Measurements from ENCODE around the gene OXLD1.
"Not testable (repeated sequence)": the region's sequence is repeated elsewhere in the genome, so short reads cannot be mapped to it uniquely, and the experiment has no call there.

Gene OXLD1

GRCh38 chr17:81691196-81691595 is 24.8 kb upstream of the OXLD1 start:
- H3K9me3 Mint-ChIP-seq = no peaks in the 10 kb centered on the region
- no peak overlapping the region for H3K27ac Mint-ChIP-seq
- H3K4me3 Mint-ChIP-seq = no peak overlapping the region
- H3K27me3 Mint-ChIP-seq = no peaks in the 10 kb centered on the region
- H3K4me1 Mint-ChIP-seq = peaks cover 14% of the 10 kb centered on the region
- H3K36me3 Mint-ChIP-seq = peaks cover 6% of the 10 kb centered on the region

GRCh38 chr17:81690549-81690948 is 24.1 kb upstream of the OXLD1 start:
- peaks cover 18% of the 10 kb centered on the region for H3K4me1 Mint-ChIP-seq
- H3K36me3 Mint-ChIP-seq = peaks cover 7% of the 10 kb centered on the region
- H3K4me3 Mint-ChIP-seq = no peak overlapping the region
- H3K27me3 Mint-ChIP-seq = no peaks in the 10 kb centered on the region
- no peak overlapping the region for H3K27ac Mint-ChIP-seq
- no peaks in the 10 kb centered on the region for H3K9me3 Mint-ChIP-seq

GRCh38 chr17:81690066-81690465 is 23.7 kb upstream of the OXLD1 start:
- Mint-ChIP-seq H3K4me3 (no peak overlapping the region), H3K36me3 (peaks cover 7% of the 10 kb centered on the region), H3K4me1 (peaks cover 23% of the 10 kb centered on the region), H3K27me3 (no peaks in the 10 kb centered on the region), H3K27ac (no peak overlapping the region), H3K9me3 (no peaks in the 10 kb centered on the region)

GRCh38 chr17:81688616-81689015 is 22.2 kb upstream of the OXLD1 start:
- Mint-ChIP-seq H3K9me3 (no peaks in the 10 kb centered on the region), H3K27me3 (no peaks in the 10 kb centered on the region), H3K27ac (no peak overlapping the region), H3K4me1 (peaks cover 33% of the 10 kb centered on the region), H3K4me3 (no peak overlapping the region), H3K36me3 (peaks cover 7% of the 10 kb centered on the region)

GRCh38 chr17:81687770-81688541 is 21.6 kb upstream of the OXLD1 start:
- H3K4me3 Mint-ChIP-seq = no peak overlapping the region
- peaks cover 36% of the 10 kb centered on the region for H3K4me1 Mint-ChIP-seq
- no peaks in the 10 kb centered on the region for H3K27me3 Mint-ChIP-seq
- peaks cover 7% of the 10 kb centered on the region for H3K36me3 Mint-ChIP-seq
- no peak overlapping the region for H3K27ac Mint-ChIP-seq
- H3K9me3 Mint-ChIP-seq = no peaks in the 10 kb centered on the region

- H3K36me3 Mint-ChIP-seq = peaks cover 7% of the 10 kb centered on the region
- H3K9me3 Mint-ChIP-seq = no peaks in the 10 kb centered on the region
- peaks cover 43% of the 10 kb centered on the region for H3K4me1 Mint-ChIP-seq
- H3K4me3 Mint-ChIP-seq = no peak overlapping the region
- H3K27ac Mint-ChIP-seq = no peak overlapping the region
- H3K27me3 Mint-ChIP-seq = no peaks in the 10 kb centered on the region
These were observed 20.2 kb upstream of the OXLD1 start for GRCh38 chr17:81686614-81687013.

GRCh38 chr17:81685108-81685507 is 18.7 kb upstream of the OXLD1 start:
- Mint-ChIP-seq H3K4me1 (peaks cover 43% of the 10 kb centered on the region), H3K27me3 (no peaks in the 10 kb centered on the region), H3K36me3 (peaks cover 7% of the 10 kb centered on the region), H3K4me3 (peak overlapping the region; percentile 92), H3K9me3 (no peaks in the 10 kb centered on the region), H3K27ac (peak overlapping the region; percentile 76)

- Mint-ChIP-seq H3K27ac (peak overlapping the region; percentile 76), H3K4me1 (peaks cover 42% of the 10 kb centered on the region), H3K9me3 (no peaks in the 10 kb centered on the region), H3K4me3 (peak overlapping the region; percentile 92), H3K27me3 (no peaks in the 10 kb centered on the region), H3K36me3 (peaks cover 7% of the 10 kb centered on the region)
These were observed 18.1 kb upstream of the OXLD1 start for GRCh38 chr17:81684442-81684911.

- peak within 1 kb of the TSS; percentile 94 for H3K4me3 Mint-ChIP-seq
- H3K27me3 Mint-ChIP-seq = no peaks in the 10 kb centered on the region
- H3K9me3 Mint-ChIP-seq = no peaks in the 10 kb centered on the region
- peaks cover 39% of the 10 kb centered on the region for H3K4me1 Mint-ChIP-seq
- H3K27ac Mint-ChIP-seq = peak within 1 kb of the TSS; percentile 98
- peaks cover 7% of the 10 kb centered on the region for H3K36me3 Mint-ChIP-seq
These were observed 17.4 kb upstream of the OXLD1 start, which contains the start of the genes ARL16 and HGS for GRCh38 chr17:81683584-81684441. TSS of gene ARL16 (minus strand) at chr17:81683797. CDS start at chr17:81683753, 44 bp downstream. TSS of gene HGS (plus strand) at chr17:81684011. CDS start at chr17:81684067, 56 bp downstream.

- peak overlapping the region; percentile 94 for H3K4me3 Mint-ChIP-seq
- no peaks in the 10 kb centered on the region for H3K27me3 Mint-ChIP-seq
- H3K9me3 Mint-ChIP-seq = no peaks in the 10 kb centered on the region
- H3K4me1 Mint-ChIP-seq = peaks cover 39% of the 10 kb centered on the region
- H3K36me3 Mint-ChIP-seq = peaks cover 7% of the 10 kb centered on the region
- peak overlapping the region; percentile 30 for H3K27ac Mint-ChIP-seq
These were observed 16.8 kb upstream of the OXLD1 start for GRCh38 chr17:81683208-81683583.

GRCh38 chr17:81682565-81683207 is 16.3 kb upstream of the OXLD1 start:
- H3K4me1 Mint-ChIP-seq = peaks cover 39% of the 10 kb centered on the region
- H3K27me3 Mint-ChIP-seq = no peaks in the 10 kb centered on the region
- H3K27ac Mint-ChIP-seq = peak overlapping the region; percentile 30
- no peaks in the 10 kb centered on the region for H3K9me3 Mint-ChIP-seq
- peak overlapping the region; percentile 94 for H3K4me3 Mint-ChIP-seq
- H3K36me3 Mint-ChIP-seq = peaks cover 7% of the 10 kb centered on the region

GRCh38 chr17:81681672-81682071 is 15.3 kb upstream of the OXLD1 start:
- no peaks in the 10 kb centered on the region for H3K27me3 Mint-ChIP-seq
- peak overlapping the region; percentile 11 for H3K4me3 Mint-ChIP-seq
- no peak overlapping the region for H3K27ac Mint-ChIP-seq
- H3K4me1 Mint-ChIP-seq = peaks cover 32% of the 10 kb centered on the region
- peaks cover 3% of the 10 kb centered on the region for H3K36me3 Mint-ChIP-seq
- H3K9me3 Mint-ChIP-seq = no peaks in the 10 kb centered on the region

GRCh38 chr17:81680150-81680549 is 13.7 kb upstream of the OXLD1 start:
- H3K9me3 Mint-ChIP-seq = no peaks in the 10 kb centered on the region
- peaks cover 27% of the 10 kb centered on the region for H3K4me1 Mint-ChIP-seq
- no peak overlapping the region for H3K27ac Mint-ChIP-seq
- peak overlapping the region; percentile 9 for H3K4me3 Mint-ChIP-seq
- no peaks in the 10 kb centered on the region for H3K27me3 Mint-ChIP-seq
- no peaks in the 10 kb centered on the region for H3K36me3 Mint-ChIP-seq

GRCh38 chr17:81676906-81677305 is 10.5 kb upstream of the OXLD1 start:
- no peak overlapping the region for H3K27ac Mint-ChIP-seq
- no peaks in the 10 kb centered on the region for H3K27me3 Mint-ChIP-seq
- H3K4me3 Mint-ChIP-seq = no peak overlapping the region
- H3K36me3 Mint-ChIP-seq = no peaks in the 10 kb centered on the region
- H3K4me1 Mint-ChIP-seq = peaks cover 6% of the 10 kb centered on the region
- no peaks in the 10 kb centered on the region for H3K9me3 Mint-ChIP-seq

- H3K27ac Mint-ChIP-seq, H3K9me3 Mint-ChIP-seq, H3K4me1 Mint-ChIP-seq, H3K27me3 Mint-ChIP-seq, H3K4me3 Mint-ChIP-seq, H3K36me3 Mint-ChIP-seq: not testable (repeated sequence)
These were observed 9.3 kb upstream of the OXLD1 start for GRCh38 chr17:81675515-81676221.

All from activated naive CD4-positive, alpha-beta T cell treated with anti-CD3 and anti-CD28 coated beads, Interleukin-2, amount 50 U/mL, for 24 hours (primary cell).